Measurements from ENCODE around the gene HOXA1. TPM values are rescaled to one million over a fixed set of nuclear protein-coding genes. Genes with fewer than 3 reads are reported as not detected.

Gene HOXA1
- total and polyA plus RNA-seq, 2 of the 8 experiments (the other 6 are each of a cell fraction or from before 2014, with no cell fraction given): not detected

DNA sequence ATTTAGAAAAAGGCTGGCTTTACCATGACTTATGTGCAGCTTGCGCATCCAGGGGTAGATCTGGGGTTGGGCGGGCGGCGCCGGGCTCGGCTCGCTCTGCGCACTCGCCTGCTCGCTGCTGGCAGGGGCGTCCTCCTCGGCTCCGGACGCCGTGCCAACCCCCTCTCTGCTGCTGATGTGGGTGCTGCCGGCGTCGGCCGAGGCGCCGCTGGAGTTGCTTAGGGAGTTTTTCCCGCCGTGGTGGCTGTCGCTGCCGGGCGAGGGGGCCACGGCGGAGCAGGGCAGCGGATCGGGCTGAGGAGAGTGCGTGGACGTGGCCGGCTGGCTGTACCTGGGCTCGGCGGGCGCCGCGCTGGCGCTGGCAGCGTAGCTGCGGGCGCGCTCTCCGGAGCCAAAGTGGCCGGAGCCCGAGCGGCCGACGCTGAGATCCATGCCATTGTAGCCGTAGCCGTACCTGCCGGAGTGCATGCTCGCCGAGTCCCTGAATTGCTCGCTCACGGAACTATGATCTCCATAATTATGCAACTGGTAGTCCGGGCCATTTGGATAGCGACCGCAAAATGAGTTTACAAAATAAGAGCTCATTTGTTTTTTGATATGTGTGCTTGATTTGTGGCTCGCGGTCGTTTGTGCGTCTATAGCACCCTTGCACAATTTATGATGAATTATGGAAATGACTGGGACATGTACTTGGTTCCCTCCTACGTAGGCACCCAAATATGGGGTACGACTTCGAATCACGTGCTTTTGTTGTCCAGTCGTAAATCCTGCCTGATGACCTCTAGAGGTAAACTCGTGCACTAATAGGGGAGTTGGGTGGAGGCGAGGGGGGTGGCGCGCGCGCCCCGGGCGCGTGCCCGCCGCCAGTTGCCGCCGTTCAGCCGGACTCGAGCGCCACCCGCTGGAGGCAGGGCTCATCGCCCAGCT lies 47.5 kb upstream of the HOXA1 start, which contains the start of gene HOXA5 (continued):
- TF ChIP-seq CHD7 (IDR thresholded peaks at IDR 0.05; ENCODE audit: insufficient replicate concordance, low read length): no peak
- TF ChIP-seq KDM5A (IDR thresholded peaks at IDR 0.05; ENCODE audit: low read length): peak; percentile 71; the same call in 1 of the 2 replicates
- TF ChIP-seq BACH1 (IDR thresholded peaks at IDR 0.05; ENCODE audit: low read length): no peak
- no peak for TF ChIP-seq JUN (IDR thresholded peaks at IDR 0.05; ENCODE audit: low read depth, low read length)
- no peak for TF ChIP-seq RXRA (IDR thresholded peaks at IDR 0.05; ENCODE audit: insufficient read depth, low read depth, low read length)
- TF ChIP-seq CREB1 (IDR thresholded peaks at IDR 0.05): peak; percentile 37; the same call in 1 of the 2 replicates
- peak; percentile 90 for TF ChIP-seq EZH2 (IDR thresholded peaks at IDR 0.05; ENCODE audit: low read depth, low read length, severe bottlenecking)
- no peak for TF ChIP-seq SIX5 (IDR thresholded peaks at IDR 0.05; ENCODE audit: low read depth, low read length)
- no peak for TF ChIP-seq SIRT6 (IDR thresholded peaks at IDR 0.05; ENCODE audit: low read length)
- no peak for TF ChIP-seq EGR1 (IDR thresholded peaks at IDR 0.05; ENCODE audit: borderline replicate concordance, low read depth, low read length)
